GM18517 (cell line): ENCODE results near the gene CDCA4.
A peak's percentile ranks its signal among the peaks of the same experiment; 100 is the strongest.
"Not testable (repeated sequence)": the region's sequence is repeated elsewhere in the genome, so short reads cannot be mapped to it uniquely, and the experiment has no call there.

ENCODE experiments used
- ATAC-seq: cut with Tn5 transposase; IDR thresholded peaks from one replicate; pipeline ENCODE4 v1.9.1; 2021; ENCODE audit warnings: mild to moderate bottlenecking, moderate library complexity; ENCODE audit not compliant: unreplicated experiment

Gene CDCA4

GRCh38 chr14:105020815-105021655, at the start of gene CDCA4:
Gene CDCA4, minus strand, starts transcription at chr14:105021083. Its CDS starts 9,154 bp downstream, at chr14:105011929.
- ATAC-seq: peak; percentile 63

DNA sequence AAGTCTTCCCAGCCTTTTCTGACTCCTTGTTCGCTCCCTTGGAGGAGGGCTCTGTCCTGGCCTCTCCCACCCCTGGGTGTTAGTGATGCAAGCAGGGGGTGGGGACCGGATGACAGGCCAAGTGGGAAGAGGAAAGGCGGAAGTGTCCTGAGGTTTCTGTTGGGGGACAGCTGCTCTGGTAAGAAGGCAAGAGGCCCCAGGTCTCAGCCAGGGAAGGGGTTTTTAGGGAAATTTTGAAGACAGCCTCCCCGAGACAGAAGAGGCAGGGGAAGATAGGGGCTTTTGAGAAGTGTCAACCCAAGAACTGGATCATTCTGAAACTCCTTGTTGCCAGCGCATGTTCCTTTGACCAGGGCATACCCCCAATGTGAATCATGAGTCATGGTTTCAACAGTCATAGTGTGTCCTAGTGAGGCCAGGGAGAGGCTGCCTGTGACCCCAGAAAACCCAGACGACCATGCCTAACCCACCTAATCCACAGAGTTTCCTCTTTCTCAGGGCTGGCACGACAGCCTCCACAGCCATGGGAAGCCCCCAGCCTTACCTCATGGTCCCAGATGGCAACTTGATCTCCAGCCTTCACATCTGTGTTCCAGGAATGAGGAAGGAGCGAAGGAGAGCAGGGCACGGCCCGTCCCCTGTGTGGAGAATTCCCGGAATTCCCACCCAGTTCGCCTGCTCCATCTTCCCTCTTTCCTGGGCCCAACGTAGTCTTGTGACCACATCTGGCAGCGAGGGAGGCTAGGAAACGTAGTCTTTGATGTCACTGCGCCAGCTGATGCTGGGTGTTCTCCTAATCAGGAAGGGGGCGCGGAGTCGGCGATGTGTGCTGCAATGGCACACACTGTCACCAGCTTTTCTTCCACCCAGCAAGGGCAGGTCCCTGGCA, 49.2 kb upstream of the CDCA4 start:
- ATAC-seq: peak; percentile 48

DNA sequence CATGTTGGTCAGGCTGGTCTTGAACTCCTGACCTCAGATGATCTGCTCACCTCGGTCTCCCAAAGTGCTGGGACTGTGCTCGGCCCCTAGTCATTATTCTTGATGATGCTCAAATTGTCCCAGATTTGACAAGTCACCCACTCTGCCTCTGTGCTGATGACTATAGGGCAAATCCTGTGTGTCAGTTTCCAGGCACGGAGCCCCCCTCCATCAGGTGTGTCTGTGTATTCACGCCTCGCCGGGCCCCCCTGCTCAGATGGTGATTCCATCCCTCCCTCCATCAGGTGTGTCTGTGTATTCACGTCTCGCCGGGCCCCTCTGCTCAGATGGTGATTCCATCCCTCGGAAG, 48.6 kb upstream of the CDCA4 start:
- no peak for ATAC-seq

DNA sequence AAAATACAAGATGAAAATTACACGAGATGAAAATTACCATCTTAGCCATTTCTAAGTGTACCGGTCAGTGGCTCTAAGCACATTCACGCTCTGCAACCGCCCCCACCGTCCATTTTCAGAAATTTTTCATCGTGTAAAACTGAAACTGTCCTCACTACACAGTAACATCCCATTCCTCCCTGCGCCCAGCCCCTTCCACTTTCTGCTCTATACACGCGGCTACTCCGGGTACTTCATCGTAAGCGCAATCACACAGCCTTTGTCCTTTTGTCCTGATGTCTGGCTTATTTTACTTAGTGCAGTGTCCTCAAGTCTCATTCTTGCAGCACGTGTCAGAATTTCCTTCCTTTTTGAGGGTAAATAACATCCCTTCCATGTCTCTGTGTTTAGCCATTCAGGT, 47.9 kb upstream of the CDCA4 start:
- ATAC-seq: no peak

GRCh38 chr14:105067969-105068301, 47.1 kb upstream of the CDCA4 start:
- ATAC-seq: no peak

DNA sequence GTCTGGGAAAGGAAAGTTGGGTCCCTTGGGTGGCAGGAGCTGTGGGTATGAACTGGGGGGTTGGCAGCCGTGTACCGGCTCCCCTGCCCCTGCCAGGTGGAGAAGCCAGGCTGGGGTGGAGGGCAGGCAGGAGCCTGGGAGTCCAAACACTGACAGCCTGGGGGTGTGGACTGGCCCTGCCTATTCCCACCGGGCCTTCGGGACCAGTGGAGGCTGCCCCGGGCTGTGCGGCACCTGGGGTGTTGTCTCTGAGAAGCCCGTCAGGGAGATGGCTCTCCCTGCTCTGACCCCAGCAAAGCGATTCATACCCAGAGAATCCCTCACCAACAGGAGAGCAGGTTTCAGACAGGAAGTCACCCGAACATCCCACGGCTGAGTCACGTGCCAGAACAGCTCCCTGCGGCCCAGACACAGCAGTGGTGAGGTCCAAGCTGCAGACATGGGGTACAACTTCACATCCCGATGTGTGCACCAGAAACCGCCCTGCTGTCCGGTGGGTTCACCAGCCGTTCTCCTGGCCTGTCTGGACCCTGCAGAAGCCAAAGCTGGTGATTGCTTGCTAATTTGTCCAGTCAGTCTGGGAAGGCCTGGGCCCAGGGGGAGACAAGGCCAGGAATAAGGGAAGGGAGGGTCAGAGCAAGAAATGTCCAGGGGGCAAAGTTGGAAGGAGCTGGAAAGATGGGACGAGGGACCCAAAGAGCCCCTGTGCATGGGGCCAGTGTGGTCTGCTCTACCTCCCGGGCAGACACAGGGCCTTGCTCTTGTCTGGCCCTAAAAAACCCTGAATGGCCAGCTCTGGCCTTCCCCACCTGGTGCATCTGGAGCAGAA, 46.5 kb upstream of the CDCA4 start:
- ATAC-seq: no peak

GRCh38 chr14:105066240-105067071, 45.6 kb upstream of the CDCA4 start:
- no peak for ATAC-seq

DNA sequence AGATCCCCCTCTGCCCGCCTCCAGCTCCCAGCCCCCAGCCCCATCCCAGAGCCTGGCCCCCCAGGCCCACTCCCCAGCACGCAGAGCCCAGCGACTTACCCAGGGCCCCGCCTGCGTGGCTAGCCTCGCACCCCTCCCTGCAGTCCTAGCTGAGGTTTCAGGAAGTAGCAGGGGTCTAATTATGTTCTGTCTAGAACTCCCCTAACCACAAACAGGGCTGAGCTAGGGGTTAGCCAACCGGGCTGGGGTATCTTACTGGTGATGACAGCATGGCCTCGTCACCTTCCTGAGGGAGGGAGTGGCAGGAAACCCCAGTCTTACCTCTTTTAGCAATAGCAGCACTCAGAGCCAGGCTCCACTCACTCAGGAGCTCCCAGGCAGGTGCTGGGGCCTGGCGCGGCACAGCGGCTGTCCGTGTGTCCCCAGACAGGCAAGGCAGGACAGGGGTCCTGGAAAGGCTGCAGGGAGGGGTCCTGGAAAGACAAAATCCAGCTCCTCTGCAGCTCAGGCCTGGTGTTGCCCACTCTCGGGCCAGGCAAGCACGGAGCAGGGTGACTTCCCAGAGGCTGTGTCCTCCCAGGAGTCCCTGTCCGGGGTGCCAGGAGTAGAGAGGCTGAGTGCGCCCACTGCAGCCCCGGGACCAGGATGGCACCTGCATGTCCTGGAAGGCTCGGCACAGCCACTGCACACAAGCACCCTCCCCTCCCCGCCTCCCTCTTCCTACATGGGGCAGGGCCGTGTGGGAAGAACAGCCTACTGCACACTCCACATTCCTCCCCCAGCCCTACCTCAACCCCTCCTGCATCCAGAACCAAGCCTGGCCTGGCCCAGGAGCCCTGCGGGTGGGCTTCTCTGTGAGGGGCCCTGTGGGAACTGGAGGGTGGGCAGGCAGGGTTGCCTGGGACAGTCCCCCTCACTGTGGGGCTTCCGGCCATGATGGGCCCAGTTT, 44.7 kb upstream of the CDCA4 start, which contains the start of gene GPR132:
GPR132 (minus strand) TSS at position 151 of the 949 bp plus-strand sequence. CDS start 10,010 bp downstream, outside the sequence.
- ATAC-seq: peak; percentile 52

DNA sequence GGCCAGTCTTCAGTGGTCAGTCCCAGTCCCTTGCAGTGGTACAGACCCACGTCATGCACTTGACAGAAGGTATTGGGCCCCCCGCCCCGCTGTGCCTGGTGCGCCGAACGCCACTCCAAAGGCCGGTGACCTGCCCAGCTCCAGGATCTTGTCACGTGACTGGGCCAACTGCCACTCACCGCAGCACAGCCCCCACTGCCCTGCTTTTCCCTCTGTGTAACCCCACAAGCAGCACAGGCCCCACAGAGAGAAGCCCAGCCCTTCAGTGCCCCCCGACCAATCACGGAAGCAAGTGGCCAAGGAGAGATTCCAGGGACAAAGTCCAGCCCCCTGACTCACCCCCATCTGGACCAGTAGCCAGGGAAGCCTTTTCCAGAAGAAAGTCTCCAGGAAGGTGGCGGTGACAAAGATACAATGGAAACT, 43.8 kb upstream of the CDCA4 start:
- ATAC-seq: no peak

GRCh38 chr14:105064001-105064400, 43.1 kb upstream of the CDCA4 start:
- ATAC-seq: no peak

DNA sequence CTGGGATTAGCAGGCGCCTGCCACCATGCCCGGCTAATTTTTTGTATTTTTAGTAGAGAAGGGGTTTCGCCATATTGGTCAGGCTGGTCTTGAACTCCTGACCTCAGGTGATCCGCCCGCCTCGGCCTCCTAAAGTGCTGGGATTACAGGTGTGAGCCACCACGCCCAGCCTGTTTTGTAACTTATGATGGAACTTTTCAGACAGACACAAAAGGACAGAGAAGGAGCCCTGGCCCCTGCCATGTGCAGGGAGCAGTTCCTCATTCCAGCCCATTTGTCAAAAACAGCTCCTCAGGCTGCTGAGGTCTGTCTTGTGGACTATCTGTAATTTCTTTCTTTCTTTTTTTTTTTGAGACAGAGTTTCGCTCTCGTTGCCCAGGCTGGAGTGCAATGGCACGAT, 42.6 kb upstream of the CDCA4 start:
- not testable (repeated sequence) for ATAC-seq

- no peak for ATAC-seq
Observed at GRCh38 chr14:105063056-105063455, 42.2 kb upstream of the CDCA4 start.

GRCh38 chr14:105062048-105062433, 41.2 kb upstream of the CDCA4 start:
- no peak for ATAC-seq

DNA sequence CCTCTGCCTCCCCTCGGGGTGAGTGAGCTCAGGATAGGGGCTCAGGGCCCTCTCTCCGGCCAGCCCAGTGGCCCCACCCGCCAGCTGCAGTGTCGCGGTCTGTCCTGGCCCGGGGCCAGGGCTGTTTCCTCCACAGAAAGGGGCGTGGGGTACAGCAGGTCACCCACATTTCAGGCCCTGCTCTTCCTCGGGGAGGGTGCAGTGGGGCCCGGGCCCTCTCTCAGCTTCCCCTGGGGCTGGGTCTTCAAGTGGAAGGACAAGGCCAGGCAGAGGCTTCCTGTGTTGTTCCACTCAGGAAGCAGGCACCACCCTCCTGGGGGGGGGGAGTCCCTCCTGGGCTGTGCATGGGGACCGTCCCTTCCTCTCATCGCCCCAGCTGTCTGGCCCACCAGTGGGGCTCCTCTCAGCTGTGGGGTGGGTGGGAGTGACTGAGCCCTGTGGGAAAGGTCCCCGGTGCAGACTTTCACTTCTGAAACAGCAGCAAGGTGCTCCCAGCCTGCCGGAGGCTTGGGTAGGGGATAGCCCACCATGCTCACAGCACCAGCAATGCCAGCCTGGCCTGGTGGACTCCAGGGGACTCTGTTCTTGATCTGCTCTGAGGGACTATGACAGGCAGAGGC, 40.7 kb upstream of the CDCA4 start:
- no peak for ATAC-seq

DNA sequence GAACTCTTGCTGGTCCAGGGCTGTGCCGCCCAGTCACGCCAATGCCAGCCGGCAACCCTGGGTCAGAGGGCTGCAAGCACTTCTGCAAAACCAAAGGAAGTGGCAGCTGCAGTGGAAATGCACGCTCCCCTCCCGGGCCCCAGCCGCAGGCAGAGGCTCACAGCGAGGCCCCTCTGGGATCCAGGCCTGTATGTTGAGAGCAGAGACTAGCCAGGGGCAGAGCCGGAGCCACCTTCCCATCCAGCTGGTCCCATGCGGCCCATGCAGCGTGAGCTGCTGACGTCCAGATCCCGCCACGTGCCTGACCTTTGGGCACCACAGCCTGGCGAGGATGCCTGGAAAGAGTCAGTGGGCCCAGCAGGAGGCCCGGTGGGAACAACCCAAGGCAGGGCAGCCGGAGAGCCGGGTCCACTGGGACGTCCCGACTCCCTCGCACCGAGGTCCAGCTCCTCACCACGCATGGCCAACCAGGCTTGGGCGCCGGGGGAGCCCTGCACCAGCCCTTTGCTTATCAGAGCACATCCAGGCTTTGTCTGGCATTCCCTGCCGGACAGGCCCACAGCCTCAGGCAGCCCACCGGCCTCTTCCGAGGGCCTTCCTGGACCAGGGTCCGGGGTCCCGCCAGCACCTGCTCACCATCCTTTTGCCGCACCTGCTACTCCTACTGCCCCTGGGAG, 40.0 kb upstream of the CDCA4 start:
- no peak for ATAC-seq

GRCh38 chr14:105059925-105060565, 39.2 kb upstream of the CDCA4 start:
- ATAC-seq: no peak
